Astrocyte (in vitro differentiated cells and primary cell): ENCODE results near the gene GLO1. TPM values are rescaled to one million over a fixed set of nuclear protein-coding genes. Genes with fewer than 3 reads are reported as not detected.

Source experiments
- DNase-seq: peaks from one replicate; pipeline ENCODE4 v3.0.0-alpha.2; 2010; ENCODE audit warnings: low read depth
- FAIRE-seq: peaks from 2 replicates; lab custom pipeline; 2011; peaks lifted over from hg19 to GRCh38; lab: Jason Lieb, UNC
- H2AFZ ChIP-seq: 2 replicates; pipeline ENCODE4 v1.6.0; 2012; ENCODE audit warnings: low read depth, low read length, inconsistent platforms
- H3K27ac ChIP-seq: 2 replicates; pipeline ENCODE4 v1.5.1; 2011; ENCODE audit warnings: low read depth, low read length, inconsistent platforms
- H3K27me3 ChIP-seq: 2 replicates; pipeline ENCODE4 v1.6.0; 2011; ENCODE audit warnings: low read length, inconsistent platforms; ENCODE audit not compliant: insufficient read depth
- H3K36me3 ChIP-seq: 2 replicates; pipeline ENCODE4 v1.5.1; 2011; ENCODE audit warnings: low read length, inconsistent platforms; ENCODE audit not compliant: insufficient read depth
- H3K4me1 ChIP-seq: 2 replicates; pipeline ENCODE4 v1.5.1; 2011; ENCODE audit warnings: low read length, inconsistent platforms; ENCODE audit not compliant: insufficient read depth
- H3K4me2 ChIP-seq: 2 replicates; pipeline ENCODE4 v1.6.0; 2012; ENCODE audit warnings: low read length, inconsistent platforms
- H3K4me3 ChIP-seq: 2 replicates; pipeline ENCODE4 v1.5.1; 2011; ENCODE audit warnings: low read depth, mild to moderate bottlenecking, low read length, inconsistent platforms; ENCODE audit not compliant: insufficient read depth
- H3K79me2 ChIP-seq: 2 replicates; pipeline ENCODE4 v1.6.0; 2012; ENCODE audit warnings: mild to moderate bottlenecking, low read length, inconsistent platforms; ENCODE audit not compliant: insufficient read depth
- H3K9ac ChIP-seq: 2 replicates; pipeline ENCODE4 v1.6.0; 2012; ENCODE audit warnings: mild to moderate bottlenecking, low read length, inconsistent platforms
- H3K9me3 ChIP-seq: 2 replicates; pipeline ENCODE4 v1.5.1; 2012; ENCODE audit warnings: low read depth, mild to moderate bottlenecking, low read length, inconsistent platforms; ENCODE audit not compliant: insufficient read depth
- H4K20me1 ChIP-seq: 2 replicates; pipeline ENCODE4 v1.6.0; 2012; ENCODE audit warnings: low read length, inconsistent platforms; ENCODE audit not compliant: insufficient read depth
- H3K27ac Mint-ChIP-seq: one replicate; pipeline ENCODE4 v1.8.0; 2021; ENCODE audit warnings: mild to moderate bottlenecking, mixed read lengths; ENCODE audit not compliant: unreplicated experiment
- H3K27me3 Mint-ChIP-seq: one replicate; pipeline ENCODE4 v1.8.0; 2021; ENCODE audit warnings: low read depth, mixed read lengths; ENCODE audit not compliant: unreplicated experiment
- H3K36me3 Mint-ChIP-seq: one replicate; pipeline ENCODE4 v1.8.0; 2021; ENCODE audit warnings: low read depth, mixed read lengths; ENCODE audit not compliant: unreplicated experiment
- H3K4me1 Mint-ChIP-seq: one replicate; pipeline ENCODE4 v1.8.0; 2021; ENCODE audit warnings: low read depth, mixed read lengths; ENCODE audit not compliant: unreplicated experiment
- H3K4me3 Mint-ChIP-seq: one replicate; pipeline ENCODE4 v1.8.0; 2021; ENCODE audit warnings: mild to moderate bottlenecking, moderate library complexity, mixed read lengths; ENCODE audit not compliant: unreplicated experiment
- H3K9me3 Mint-ChIP-seq: one replicate; pipeline ENCODE4 v1.8.0; 2021; ENCODE audit warnings: mild to moderate bottlenecking, mixed read lengths; ENCODE audit not compliant: unreplicated experiment
- EZH2 ChIP-seq: IDR thresholded peaks from 2 replicates; pipeline ENCODE4 v1.6.1; 2012; ENCODE audit warnings: mild to moderate bottlenecking, low read length, inconsistent platforms; ENCODE audit not compliant: insufficient read depth
- total RNA-seq: library from RNA; stranded (reverse); gene quantifications from 2 replicates; pipeline ENCODE4 v1.2.1, GENCODE V29; 2021
- TF ChIP-seq, protein P1 (sequence below): IDR thresholded peaks from 2 replicates; pipeline ENCODE4 v1.5.1; 2011; ENCODE audit warnings: low read depth, mild to moderate bottlenecking, inconsistent platforms, low read length, moderate library complexity; ENCODE audit not compliant: insufficient read depth

The GLO1 gene
- total RNA-seq, 1 donor from 2014 or later: 172 TPM

DNA sequence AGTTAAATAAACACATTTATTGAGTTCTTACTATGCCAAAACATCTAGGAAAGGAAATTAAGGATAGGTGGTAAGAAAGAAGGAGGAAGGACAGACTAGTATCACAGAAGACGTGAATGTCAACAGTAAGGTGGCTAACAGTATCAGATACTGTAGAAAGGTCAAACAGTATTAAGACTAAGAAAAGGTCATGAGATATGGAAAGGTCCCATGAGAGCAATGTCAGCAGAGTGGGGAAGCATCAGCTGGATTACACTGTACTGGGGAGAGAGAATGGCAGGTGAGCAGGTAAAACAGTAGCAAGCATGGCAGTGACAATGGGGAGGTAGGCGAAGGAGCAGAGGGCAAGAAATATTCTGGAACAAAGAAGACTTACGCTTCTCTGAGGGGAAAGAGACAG, 18.0 kb downstream of the GLO1 start:
- Histone ChIP-seq H3K9me3 (no peaks in the 10 kb centered on the region), H3K79me2 (peaks cover 46% of the 10 kb centered on the region), H3K36me3 (peaks cover 26% of the 10 kb centered on the region), H3K4me1 (no peaks in the 10 kb centered on the region), H3K9ac (no peak overlapping the region), H2AFZ (no peak overlapping the region), H3K27ac (no peak overlapping the region), H3K27me3 (no peaks in the 10 kb centered on the region), H3K4me3 (no peak overlapping the region), H4K20me1 (peaks cover 47% of the 10 kb centered on the region), H3K4me2 (no peak overlapping the region)
- peaks cover 8% of the 10 kb centered on the region for H3K36me3 Mint-ChIP-seq
- DNase-seq (no peak), FAIRE-seq (no peak)
- no peak overlapping the region for H3K4me3 Mint-ChIP-seq
- H3K27me3 Mint-ChIP-seq: no peaks in the 10 kb centered on the region
- H3K4me1 Mint-ChIP-seq: peaks cover 4% of the 10 kb centered on the region
- TF ChIP-seq, protein P1, sequence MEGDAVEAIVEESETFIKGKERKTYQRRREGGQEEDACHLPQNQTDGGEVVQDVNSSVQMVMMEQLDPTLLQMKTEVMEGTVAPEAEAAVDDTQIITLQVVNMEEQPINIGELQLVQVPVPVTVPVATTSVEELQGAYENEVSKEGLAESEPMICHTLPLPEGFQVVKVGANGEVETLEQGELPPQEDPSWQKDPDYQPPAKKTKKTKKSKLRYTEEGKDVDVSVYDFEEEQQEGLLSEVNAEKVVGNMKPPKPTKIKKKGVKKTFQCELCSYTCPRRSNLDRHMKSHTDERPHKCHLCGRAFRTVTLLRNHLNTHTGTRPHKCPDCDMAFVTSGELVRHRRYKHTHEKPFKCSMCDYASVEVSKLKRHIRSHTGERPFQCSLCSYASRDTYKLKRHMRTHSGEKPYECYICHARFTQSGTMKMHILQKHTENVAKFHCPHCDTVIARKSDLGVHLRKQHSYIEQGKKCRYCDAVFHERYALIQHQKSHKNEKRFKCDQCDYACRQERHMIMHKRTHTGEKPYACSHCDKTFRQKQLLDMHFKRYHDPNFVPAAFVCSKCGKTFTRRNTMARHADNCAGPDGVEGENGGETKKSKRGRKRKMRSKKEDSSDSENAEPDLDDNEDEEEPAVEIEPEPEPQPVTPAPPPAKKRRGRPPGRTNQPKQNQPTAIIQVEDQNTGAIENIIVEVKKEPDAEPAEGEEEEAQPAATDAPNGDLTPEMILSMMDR: no peak
- no peak for TF ChIP-seq EZH2
- H3K9me3 Mint-ChIP-seq: no peaks in the 10 kb centered on the region
- H3K27ac Mint-ChIP-seq: no peak overlapping the region

DNA sequence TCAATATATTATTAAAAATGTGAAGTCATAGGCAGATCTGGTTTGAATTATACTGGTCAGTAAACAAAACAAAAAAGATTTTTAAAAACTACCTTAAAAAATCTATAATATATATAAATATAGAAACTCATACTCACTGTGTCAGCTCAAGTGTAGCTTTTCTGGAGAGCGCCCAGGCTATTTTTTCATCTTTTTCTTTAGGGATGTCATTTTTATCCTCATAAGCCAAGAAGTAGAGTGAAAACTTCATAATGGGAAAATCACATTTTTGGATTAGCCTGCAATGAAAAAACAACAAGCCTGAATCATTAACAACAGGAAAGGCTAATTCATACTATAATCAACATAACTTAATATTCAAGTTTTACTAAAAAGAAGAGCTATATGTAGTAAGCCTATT, 18.7 kb downstream of the GLO1 start:
- no peak overlapping the region for H3K27ac ChIP-seq
- no peak overlapping the region for H3K27ac Mint-ChIP-seq
- H3K4me1 Mint-ChIP-seq: peaks cover 4% of the 10 kb centered on the region
- peaks cover 41% of the 10 kb centered on the region for H4K20me1 ChIP-seq
- H3K27me3 Mint-ChIP-seq: no peaks in the 10 kb centered on the region
- peaks cover 40% of the 10 kb centered on the region for H3K79me2 ChIP-seq
- H3K36me3 Mint-ChIP-seq: peaks cover 8% of the 10 kb centered on the region
- peaks cover 26% of the 10 kb centered on the region for H3K36me3 ChIP-seq
- H3K9ac ChIP-seq: no peak overlapping the region
- H3K9me3 Mint-ChIP-seq: no peaks in the 10 kb centered on the region
- no peaks in the 10 kb centered on the region for H3K27me3 ChIP-seq
- H2AFZ ChIP-seq: no peak overlapping the region
- TF ChIP-seq EZH2: no peak
- TF ChIP-seq, protein P1: no peak
- no peak overlapping the region for H3K4me2 ChIP-seq
- H3K9me3 ChIP-seq: no peaks in the 10 kb centered on the region
- DNase-seq: no peak
- H3K4me3 ChIP-seq: no peak overlapping the region
- no peaks in the 10 kb centered on the region for H3K4me1 ChIP-seq
- H3K4me3 Mint-ChIP-seq: no peak overlapping the region
- FAIRE-seq: no peak

DNA sequence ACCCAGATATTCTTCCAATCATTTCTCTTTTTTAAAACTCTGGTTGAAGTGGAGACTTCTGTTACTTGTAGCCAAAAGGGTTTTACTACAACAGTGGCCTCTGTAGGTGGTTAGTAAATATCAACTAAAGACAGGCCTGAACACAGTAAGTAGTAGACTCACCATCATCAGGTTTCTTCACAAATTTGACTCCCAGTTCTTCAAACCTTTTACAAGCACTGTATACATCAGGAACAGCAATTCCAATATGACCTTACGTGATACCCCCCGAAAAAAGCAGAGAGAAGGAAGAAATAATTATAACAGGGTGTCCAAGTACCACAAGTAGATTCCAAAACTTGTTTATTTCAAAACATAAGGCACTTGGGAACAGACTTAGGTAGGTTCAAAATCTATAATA, 21.1 kb downstream of the GLO1 start:
- Histone ChIP-seq H3K4me1 (no peaks in the 10 kb centered on the region), H3K79me2 (peaks cover 16% of the 10 kb centered on the region), H3K9ac (no peak overlapping the region), H3K4me3 (no peak overlapping the region), H3K27me3 (no peaks in the 10 kb centered on the region), H3K27ac (no peak overlapping the region), H4K20me1 (peaks cover 22% of the 10 kb centered on the region), H3K9me3 (no peaks in the 10 kb centered on the region), H3K36me3 (peaks cover 32% of the 10 kb centered on the region), H2AFZ (no peak overlapping the region), H3K4me2 (no peak overlapping the region)
- Mint-ChIP-seq H3K4me1 (no peaks in the 10 kb centered on the region), H3K27me3 (no peaks in the 10 kb centered on the region), H3K27ac (no peak overlapping the region), H3K9me3 (no peaks in the 10 kb centered on the region), H3K36me3 (peaks cover 12% of the 10 kb centered on the region), H3K4me3 (no peak overlapping the region)
- no peak for FAIRE-seq
- TF ChIP-seq, protein P1: no peak
- no peak for TF ChIP-seq EZH2
- DNase-seq: no peak
